ENCODE measurements around the gene CCNQ.
A peak's percentile ranks its signal among the peaks of the same experiment; 100 is the strongest.

Gene CCNQ

DNA sequence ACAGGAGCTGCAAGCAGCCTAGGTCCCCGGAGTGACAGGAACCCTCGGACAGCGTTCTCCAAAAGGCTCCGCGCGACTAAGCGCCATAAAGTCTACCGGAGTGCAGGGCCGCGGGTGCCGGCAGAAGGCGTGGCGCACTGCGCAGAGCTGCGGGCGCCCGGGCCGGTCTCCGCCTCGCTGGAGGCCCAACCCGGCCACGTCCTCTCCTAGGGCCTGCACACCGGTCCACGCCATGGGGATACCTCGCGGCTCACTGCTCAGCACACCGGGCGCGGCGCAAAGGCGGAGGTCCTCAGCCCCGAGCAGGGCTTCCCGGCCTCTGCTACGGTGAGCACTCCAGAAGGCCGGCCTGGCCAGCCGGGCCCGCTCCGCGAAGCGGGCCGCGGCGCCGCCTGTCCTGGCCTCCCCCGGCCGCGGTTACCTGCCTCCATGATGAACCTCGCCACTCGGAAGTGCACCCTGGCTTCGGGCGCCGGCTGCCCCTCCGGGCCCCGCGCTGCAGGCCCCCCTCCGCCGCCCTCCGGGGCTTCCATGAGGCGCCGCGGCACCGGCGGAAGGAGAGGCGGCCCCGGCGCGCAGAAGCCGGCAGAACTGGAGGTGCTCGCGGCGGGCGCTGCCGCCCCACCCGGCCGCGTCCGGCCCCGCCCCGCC lies at the start of gene CCNQ:
CCNQ (minus strand) TSS at position 599 of the 651 bp plus-strand sequence; CDS start at position 533, 66 bp downstream.
- H3K9me3 ChIP-seq (ENCODE audit: insufficient read depth, low read depth, low read length) = no peaks in the 10 kb centered on the region
- H3K36me3 ChIP-seq (ENCODE audit: insufficient read depth, low read length) = peaks cover 10% of the 10 kb centered on the region; the same call in 1 of the 2 replicates
- H3K4me3 ChIP-seq (ENCODE audit: low read length, poor library complexity, severe bottlenecking) = peak within 1 kb of the TSS; percentile 83
- H3K9me2 ChIP-seq (replicated peaks; ENCODE audit: low read depth, low read length) = no peaks in the 10 kb centered on the region
- no peaks in the 10 kb centered on the region for H3K27me3 ChIP-seq (ENCODE audit: insufficient read depth, low read length, poor library complexity, severe bottlenecking)
- H3K4me1 ChIP-seq (ENCODE audit: insufficient read depth, low read length, poor library complexity, severe bottlenecking) = peaks cover 15% of the 10 kb centered on the region
- H3F3A ChIP-seq (ENCODE audit: low read depth) = no peaks in the 10 kb centered on the region
- peaks cover 45% of the 10 kb centered on the region for H3K79me2 ChIP-seq (ENCODE audit: insufficient read depth, low read length)
- no peak for TF ChIP-seq CTCF (conservative IDR thresholded peaks at IDR 0.05; ENCODE audit: low read length)
- no peak for TF ChIP-seq EZH2phosphoT487 (IDR thresholded peaks at IDR 0.05; ENCODE audit: borderline replicate concordance)
- peak within 1 kb of the TSS; percentile 89 for H3K9ac ChIP-seq (ENCODE audit: low read depth, low read length, poor library complexity, severe bottlenecking)
- H2AFZ ChIP-seq (ENCODE audit: low read length) = peak within 1 kb of the TSS; percentile 86
- peaks cover 20% of the 10 kb centered on the region for H4K20me1 ChIP-seq (ENCODE audit: insufficient read depth, low read length, poor library complexity, severe bottlenecking)
- peak within 1 kb of the TSS; percentile 89 for H3K4me2 ChIP-seq (ENCODE audit: low read depth, low read length, poor library complexity, severe bottlenecking)

GRCh38 chrX:153647461-153648357 lies 48.8 kb upstream of the CCNQ start:
- Histone ChIP-seq H3K4me1 (ENCODE audit: insufficient read depth, low read length, poor library complexity, severe bottlenecking) (no peaks in the 10 kb centered on the region), H3K9me2 (replicated peaks; ENCODE audit: low read depth, low read length) (no peaks in the 10 kb centered on the region), H3K27me3 (ENCODE audit: insufficient read depth, low read length, poor library complexity, severe bottlenecking) (peaks cover 7% of the 10 kb centered on the region), H3K36me3 (ENCODE audit: insufficient read depth, low read length) (no peaks in the 10 kb centered on the region), H3K4me2 (ENCODE audit: low read depth, low read length, poor library complexity, severe bottlenecking) (no peak overlapping the region), H3K9ac (ENCODE audit: low read depth, low read length, poor library complexity, severe bottlenecking) (no peak overlapping the region), H3K9me3 (ENCODE audit: insufficient read depth, low read depth, low read length) (no peaks in the 10 kb centered on the region), H3F3A (ENCODE audit: low read depth) (no peaks in the 10 kb centered on the region), H3K4me3 (ENCODE audit: low read length, poor library complexity, severe bottlenecking) (no peak overlapping the region), H2AFZ (ENCODE audit: low read length) (no peak overlapping the region), H4K20me1 (ENCODE audit: insufficient read depth, low read length, poor library complexity, severe bottlenecking) (no peaks in the 10 kb centered on the region), H3K79me2 (ENCODE audit: insufficient read depth, low read length) (no peaks in the 10 kb centered on the region)
- TF ChIP-seq CTCF (conservative IDR thresholded peaks at IDR 0.05; ENCODE audit: low read length) = no peak
- TF ChIP-seq EZH2phosphoT487 (IDR thresholded peaks at IDR 0.05; ENCODE audit: borderline replicate concordance) = no peak

GRCh38 chrX:153646620-153647373 lies 47.9 kb upstream of the CCNQ start, which contains the start of gene DUSP9:
TSS of gene DUSP9 (plus strand) at chrX:153647203. CDS start at chrX:153647954, 751 bp downstream.
- no peaks in the 10 kb centered on the region for H3K36me3 ChIP-seq (ENCODE audit: insufficient read depth, low read length)
- H3K9me3 ChIP-seq (ENCODE audit: insufficient read depth, low read depth, low read length) = no peaks in the 10 kb centered on the region
- H2AFZ ChIP-seq (ENCODE audit: low read length) = no peak within 1 kb of the TSS
- no peaks in the 10 kb centered on the region for H3K4me1 ChIP-seq (ENCODE audit: insufficient read depth, low read length, poor library complexity, severe bottlenecking)
- H3K9ac ChIP-seq (ENCODE audit: low read depth, low read length, poor library complexity, severe bottlenecking) = no peak within 1 kb of the TSS
- no peaks in the 10 kb centered on the region for H4K20me1 ChIP-seq (ENCODE audit: insufficient read depth, low read length, poor library complexity, severe bottlenecking)
- H3K4me3 ChIP-seq (ENCODE audit: low read length, poor library complexity, severe bottlenecking) = no peak within 1 kb of the TSS
- H3K9me2 ChIP-seq (replicated peaks; ENCODE audit: low read depth, low read length) = no peaks in the 10 kb centered on the region
- no peaks in the 10 kb centered on the region for H3F3A ChIP-seq (ENCODE audit: low read depth)
- no peaks in the 10 kb centered on the region for H3K79me2 ChIP-seq (ENCODE audit: insufficient read depth, low read length)
- H3K4me2 ChIP-seq (ENCODE audit: low read depth, low read length, poor library complexity, severe bottlenecking) = no peak within 1 kb of the TSS
- TF ChIP-seq CTCF (conservative IDR thresholded peaks at IDR 0.05; ENCODE audit: low read length) (no peak), EZH2phosphoT487 (IDR thresholded peaks at IDR 0.05; ENCODE audit: borderline replicate concordance) (no peak)
- peaks cover 7% of the 10 kb centered on the region for H3K27me3 ChIP-seq (ENCODE audit: insufficient read depth, low read length, poor library complexity, severe bottlenecking)
